Hepatocyte (in vitro differentiated cells): ENCODE results near the gene ADAMTS13. TPM values are rescaled to one million over a fixed set of nuclear protein-coding genes. Genes with fewer than 3 reads are reported as not detected.

Experiments used
- DNase-seq: peaks from one replicate; pipeline ENCODE4 v3.0.0-alpha.2; 2016; ENCODE audit warnings: low spot score
- H2AFZ ChIP-seq: fragments of 200-600 bp; sonication (generic); 2 replicates; pipeline ENCODE4 v1.6.0; 2016; ENCODE audit warnings: antibody characterized with exemption, mild to moderate bottlenecking
- H3K27ac ChIP-seq: fragments of 200-600 bp; sonication (generic); 2 replicates; pipeline ENCODE4 v1.5.1; 2016; ENCODE audit warnings: mild to moderate bottlenecking
- H3K27me3 ChIP-seq: fragments of 200-600 bp; sonication (generic); 2 replicates; pipeline ENCODE4 v1.6.1; 2016
- H3K36me3 ChIP-seq: fragments of 200-600 bp; sonication (generic); replicated peaks from 2 replicates; pipeline ENCODE4 v1.5.1; 2016; ENCODE audit warnings: low read depth; ENCODE audit not compliant: insufficient read depth
- H3K4me1 ChIP-seq: fragments of 200-600 bp; sonication (generic); 2 replicates; pipeline ENCODE4 v1.5.1; 2016; ENCODE audit warnings: mild to moderate bottlenecking, moderate library complexity; ENCODE audit not compliant: insufficient read depth
- H3K4me2 ChIP-seq: fragments of 200-600 bp; sonication (generic); 2 replicates; pipeline ENCODE4 v1.6.0; 2016
- H3K4me3 ChIP-seq: fragments of 200-600 bp; sonication (generic); 2 replicates; pipeline ENCODE4 v1.5.1; 2016; ENCODE audit warnings: mild to moderate bottlenecking
- H3K79me2 ChIP-seq: fragments of 200-600 bp; sonication (generic); 2 replicates; pipeline ENCODE4 v1.6.0; 2017; ENCODE audit warnings: mild to moderate bottlenecking
- H3K9me2 ChIP-seq: fragments of 200-600 bp; sonication (generic); replicated peaks from 2 replicates; pipeline ENCODE4 v1.6.0; 2017; ENCODE audit warnings: mild to moderate bottlenecking; ENCODE audit not compliant: insufficient read depth
- H3K9me3 ChIP-seq: fragments of 200-600 bp; sonication (generic); 2 replicates; pipeline ENCODE4 v1.5.1; 2016; ENCODE audit warnings: low read depth, mild to moderate bottlenecking
- H4K20me1 ChIP-seq: fragments of 200-600 bp; sonication (generic); 2 replicates; pipeline ENCODE4 v1.6.0; 2016; ENCODE audit warnings: mild to moderate bottlenecking; ENCODE audit not compliant: insufficient read depth, poor library complexity, severe bottlenecking
- CTCF ChIP-seq: fragments of 200-600 bp; sonication (generic); IDR thresholded peaks from 2 replicates; pipeline ENCODE4 v1.5.1; 2016; ENCODE audit warnings: antibody characterized with exemption, mild to moderate bottlenecking; ENCODE audit not compliant: poor library complexity
- EZH2 ChIP-seq: fragments of 200-600 bp; sonication (generic); IDR thresholded peaks from 2 replicates; pipeline ENCODE4 v1.6.1; 2016; ENCODE audit warnings: antibody characterized with exemption, mild to moderate bottlenecking, borderline replicate concordance
- EZH2phosphoT487 ChIP-seq: fragments of 200-600 bp; sonication (generic); IDR thresholded peaks from one replicate; pipeline ENCODE4 v1.6.1; 2018; ENCODE audit warnings: antibody characterized with exemption, mild to moderate bottlenecking, low read depth, moderate library complexity; ENCODE audit not compliant: unreplicated experiment, severe bottlenecking
- WGBS: methylation state at CpG from one replicate; pipeline ENCODE4 v1.1.6; 2016; ENCODE audit warnings: low lambda C conversion rate; ENCODE audit errors: missing lambda C conversion rate; 5-methylcytosine and 5-hydroxymethylcytosine counted together
- polyA plus RNA-seq: library from polyadenylated mRNA; unstranded; fragments of >200 nt; fragmentation: Nextera tagmentation; extraction: Ambion mirVana; gene quantifications from 2 replicates; pipeline ENCODE4 v1.2.1, GENCODE V29; 2016
- total RNA-seq: library from RNA; depleted of rRNA; stranded (reverse); fragments of >200 nt; gene quantifications from 2 replicates; pipeline ENCODE4 v1.2.3, GENCODE V29; 2014

ADAMTS13 gene
- total and polyA plus RNA-seq, 2 experiments from 2014 or later = 6.5 to 6.8 TPM

- TF ChIP-seq EZH2phosphoT487 (no peak), CTCF (no peak), EZH2 (no peak)
- Histone ChIP-seq H2AFZ (no peak overlapping the region), H3K9me3 (peaks cover 4% of the 10 kb centered on the region), H3K4me1 (peaks cover 15% of the 10 kb centered on the region), H3K4me2 (no peak overlapping the region), H4K20me1 (no peaks in the 10 kb centered on the region), H3K36me3 (no peaks in the 10 kb centered on the region), H3K4me3 (no peak overlapping the region), H3K27ac (no peak overlapping the region), H3K27me3 (no peaks in the 10 kb centered on the region), H3K9me2 (no peaks in the 10 kb centered on the region), H3K79me2 (no peaks in the 10 kb centered on the region)
- WGBS = 58% methylated on average over 18 of the region's 23 CpGs
- DNase-seq = no peak
These were observed 83.9 kb downstream of the ADAMTS13 start for GRCh38 chr9:133505901-133506652.

GRCh38 chr9:133506653-133507038 is 84.5 kb downstream of the ADAMTS13 start:
- Histone ChIP-seq H2AFZ (no peak overlapping the region), H3K79me2 (no peaks in the 10 kb centered on the region), H3K9me3 (peaks cover 4% of the 10 kb centered on the region), H3K4me3 (no peak overlapping the region), H3K4me2 (no peak overlapping the region), H3K9me2 (no peaks in the 10 kb centered on the region), H4K20me1 (no peaks in the 10 kb centered on the region), H3K27ac (no peak overlapping the region), H3K36me3 (no peaks in the 10 kb centered on the region), H3K4me1 (peaks cover 15% of the 10 kb centered on the region), H3K27me3 (no peaks in the 10 kb centered on the region)
- TF ChIP-seq EZH2phosphoT487 = no peak
- no peak for TF ChIP-seq EZH2
- no peak for TF ChIP-seq CTCF
- 74% methylated on average over 18 of the region's 18 CpGs for WGBS
- DNase-seq = no peak

- WGBS = 95% methylated on average over 24 of the region's 24 CpGs
- Histone ChIP-seq H3K9me3 (peaks cover 2% of the 10 kb centered on the region), H3K9me2 (no peaks in the 10 kb centered on the region), H3K27ac (no peak overlapping the region), H4K20me1 (no peaks in the 10 kb centered on the region), H3K4me2 (no peak overlapping the region), H3K4me3 (no peak overlapping the region), H3K79me2 (no peaks in the 10 kb centered on the region), H3K4me1 (peaks cover 15% of the 10 kb centered on the region), H2AFZ (no peak overlapping the region), H3K36me3 (no peaks in the 10 kb centered on the region), H3K27me3 (no peaks in the 10 kb centered on the region)
- no peak for DNase-seq
- no peak for TF ChIP-seq EZH2phosphoT487
These were observed 85.2 kb downstream of the ADAMTS13 start for GRCh38 chr9:133507246-133507965.

GRCh38 chr9:133508046-133508445 is 85.9 kb downstream of the ADAMTS13 start:
- no peaks in the 10 kb centered on the region for H3K27me3 ChIP-seq
- H3K27ac ChIP-seq = no peak overlapping the region
- WGBS = 94% methylated on average over 8 of the region's 8 CpGs
- DNase-seq = no peak
- no peak overlapping the region for H3K4me3 ChIP-seq
- no peaks in the 10 kb centered on the region for H3K9me3 ChIP-seq
- no peaks in the 10 kb centered on the region for H3K36me3 ChIP-seq
- TF ChIP-seq EZH2phosphoT487 (no peak), EZH2 (no peak), CTCF (no peak)
- H4K20me1 ChIP-seq = no peaks in the 10 kb centered on the region
- H3K4me1 ChIP-seq = peaks cover 15% of the 10 kb centered on the region
- H2AFZ ChIP-seq = no peak overlapping the region
- H3K79me2 ChIP-seq = no peaks in the 10 kb centered on the region
- no peaks in the 10 kb centered on the region for H3K9me2 ChIP-seq
- no peak overlapping the region for H3K4me2 ChIP-seq
